Lower lobe of right lung (tissue), 2 donors: Measurements from ENCODE around the gene STIM1. TPM values are rescaled to one million over a fixed set of nuclear protein-coding genes. Genes with fewer than 3 reads are reported as not detected.

Experiments
- ATAC-seq, 2 donors: fragments of 200-7000 bp; cut with Tn5 transposase; one replicate each; pipeline ENCODE4 v1.9.1; 2020 to 2022; ENCODE audit warnings: mild to moderate bottlenecking in 2 of 2, moderate library complexity in 2 of 2
- DNase-seq: peaks from one replicate; pipeline ENCODE4 v3.0.0-alpha.2; 2020
- H3K27ac ChIP-seq: fragments of 200-600 bp; one replicate; pipeline ENCODE4 v1.8.0; 2022
- H3K27me3 ChIP-seq: fragments of 200-600 bp; one replicate; pipeline ENCODE4 v1.8.0; 2022; ENCODE audit warnings: low read depth
- H3K36me3 ChIP-seq: fragments of 200-600 bp; one replicate; pipeline ENCODE4 v1.8.0; 2022; ENCODE audit warnings: mild to moderate bottlenecking
- H3K4me1 ChIP-seq: fragments of 200-600 bp; one replicate; pipeline ENCODE4 v1.8.0; 2022
- H3K4me3 ChIP-seq: fragments of 200-600 bp; one replicate; pipeline ENCODE4 v1.8.0; 2022; ENCODE audit warnings: mild to moderate bottlenecking
- H3K9me3 ChIP-seq: fragments of 200-600 bp; one replicate; pipeline ENCODE4 v1.8.0; 2022
- intact Hi-C: fragments of 100-400 bp; cut with DNase I; formaldehyde crosslinking; loops from one replicate; pipeline ENCODE4 v1.11.0; 2022
- long read RNA-seq: library from polyadenylated mRNA; unstranded; transcript quantifications from one replicate; pipeline ENCODE4 v2.0.0, GENCODE V29; 2021
- total RNA-seq: library from RNA; stranded (reverse); fragmentation: NEBNext Ultra II Directional; extraction: Animal tissue kit (Norgen Biotek cat#: 25700); gene quantifications from one replicate; pipeline ENCODE4 v1.2.1, GENCODE V29; 2021
- TF ChIP-seq, protein P1 (sequence below): fragments of 200-600 bp; IDR thresholded peaks from one replicate; pipeline ENCODE4 v1.8.0; 2022; ENCODE audit warnings: antibody characterized with exemption, mild to moderate bottlenecking
- donor health status: DM: no; HTN: yes; CAD: no; lungs with severe emphysema.

STIM1 gene
- 59.5 TPM for total RNA-seq
- long read RNA-seq, full-length matches to known transcripts: 23 of 50 reads
- long read RNA-seq, partial matches to known transcripts: 10 of 50 reads
- long read RNA-seq, other reads (novel, unspliced or antisense): 17 of 50 reads

DNA sequence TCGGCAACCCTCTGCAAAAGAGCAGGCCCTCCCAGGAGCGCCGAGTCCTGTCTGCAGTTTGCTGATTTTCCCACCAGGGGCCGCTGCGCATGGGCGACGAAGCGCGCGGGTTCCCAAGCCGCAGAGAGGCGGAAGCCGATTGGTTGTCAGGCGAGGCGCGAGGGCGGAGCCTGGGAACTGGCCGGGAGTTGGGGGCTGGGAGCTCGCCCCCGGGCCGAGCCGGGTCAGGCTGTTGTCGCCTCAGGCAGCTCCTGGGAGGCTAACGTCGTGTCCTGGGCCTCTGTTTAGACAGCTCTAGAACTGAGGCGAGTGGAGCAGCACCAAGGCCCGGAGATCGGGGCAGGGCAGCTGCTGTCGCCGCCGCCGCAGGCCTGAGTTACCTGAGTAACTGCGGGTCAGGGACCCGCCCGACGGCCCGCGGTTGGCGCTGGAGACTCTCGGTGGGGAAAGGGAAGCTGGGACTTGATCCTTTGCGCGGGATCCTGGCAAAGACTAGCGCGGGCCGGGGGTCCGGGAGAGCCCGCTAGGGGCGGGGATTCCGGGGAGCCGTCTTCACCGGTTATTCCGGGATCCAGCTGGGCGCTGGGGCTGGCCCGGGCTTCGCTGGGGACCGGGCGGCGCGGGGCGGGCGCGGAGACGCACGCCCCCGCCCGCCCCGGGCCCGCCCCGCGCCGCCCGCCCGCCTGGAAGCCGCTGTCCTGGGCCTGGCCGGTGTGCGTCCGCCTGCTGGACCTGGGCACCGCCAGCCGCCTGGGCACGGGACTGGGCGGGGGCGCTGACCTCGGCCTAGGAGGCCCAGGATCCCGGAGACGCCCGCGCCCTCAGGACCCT lies at the start of gene STIM1:
Gene STIM1 (plus strand): TSS at position 688 of the 831 bp plus-strand sequence. CDS start 607 bp downstream, outside the sequence.
- H3K4me3 ChIP-seq: peak within 1 kb of the TSS; percentile 92
- H3K9me3 ChIP-seq: no peaks in the 10 kb centered on the region
- ATAC-seq (peak; percentile 96), DNase-seq (peak; percentile 96)
- peak within 1 kb of the TSS; percentile 96 for H3K27ac ChIP-seq
- no peaks in the 10 kb centered on the region for H3K36me3 ChIP-seq
- TF ChIP-seq, protein P1, sequence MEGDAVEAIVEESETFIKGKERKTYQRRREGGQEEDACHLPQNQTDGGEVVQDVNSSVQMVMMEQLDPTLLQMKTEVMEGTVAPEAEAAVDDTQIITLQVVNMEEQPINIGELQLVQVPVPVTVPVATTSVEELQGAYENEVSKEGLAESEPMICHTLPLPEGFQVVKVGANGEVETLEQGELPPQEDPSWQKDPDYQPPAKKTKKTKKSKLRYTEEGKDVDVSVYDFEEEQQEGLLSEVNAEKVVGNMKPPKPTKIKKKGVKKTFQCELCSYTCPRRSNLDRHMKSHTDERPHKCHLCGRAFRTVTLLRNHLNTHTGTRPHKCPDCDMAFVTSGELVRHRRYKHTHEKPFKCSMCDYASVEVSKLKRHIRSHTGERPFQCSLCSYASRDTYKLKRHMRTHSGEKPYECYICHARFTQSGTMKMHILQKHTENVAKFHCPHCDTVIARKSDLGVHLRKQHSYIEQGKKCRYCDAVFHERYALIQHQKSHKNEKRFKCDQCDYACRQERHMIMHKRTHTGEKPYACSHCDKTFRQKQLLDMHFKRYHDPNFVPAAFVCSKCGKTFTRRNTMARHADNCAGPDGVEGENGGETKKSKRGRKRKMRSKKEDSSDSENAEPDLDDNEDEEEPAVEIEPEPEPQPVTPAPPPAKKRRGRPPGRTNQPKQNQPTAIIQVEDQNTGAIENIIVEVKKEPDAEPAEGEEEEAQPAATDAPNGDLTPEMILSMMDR: peak; percentile 98
- intact Hi-C loops: loop anchor here (5.0 kb wide), 1 partner anchor 207 kb away; no protein-coding TSS in a partner anchor
- no peaks in the 10 kb centered on the region for H3K27me3 ChIP-seq
- peaks cover 54% of the 10 kb centered on the region for H3K4me1 ChIP-seq

DNA sequence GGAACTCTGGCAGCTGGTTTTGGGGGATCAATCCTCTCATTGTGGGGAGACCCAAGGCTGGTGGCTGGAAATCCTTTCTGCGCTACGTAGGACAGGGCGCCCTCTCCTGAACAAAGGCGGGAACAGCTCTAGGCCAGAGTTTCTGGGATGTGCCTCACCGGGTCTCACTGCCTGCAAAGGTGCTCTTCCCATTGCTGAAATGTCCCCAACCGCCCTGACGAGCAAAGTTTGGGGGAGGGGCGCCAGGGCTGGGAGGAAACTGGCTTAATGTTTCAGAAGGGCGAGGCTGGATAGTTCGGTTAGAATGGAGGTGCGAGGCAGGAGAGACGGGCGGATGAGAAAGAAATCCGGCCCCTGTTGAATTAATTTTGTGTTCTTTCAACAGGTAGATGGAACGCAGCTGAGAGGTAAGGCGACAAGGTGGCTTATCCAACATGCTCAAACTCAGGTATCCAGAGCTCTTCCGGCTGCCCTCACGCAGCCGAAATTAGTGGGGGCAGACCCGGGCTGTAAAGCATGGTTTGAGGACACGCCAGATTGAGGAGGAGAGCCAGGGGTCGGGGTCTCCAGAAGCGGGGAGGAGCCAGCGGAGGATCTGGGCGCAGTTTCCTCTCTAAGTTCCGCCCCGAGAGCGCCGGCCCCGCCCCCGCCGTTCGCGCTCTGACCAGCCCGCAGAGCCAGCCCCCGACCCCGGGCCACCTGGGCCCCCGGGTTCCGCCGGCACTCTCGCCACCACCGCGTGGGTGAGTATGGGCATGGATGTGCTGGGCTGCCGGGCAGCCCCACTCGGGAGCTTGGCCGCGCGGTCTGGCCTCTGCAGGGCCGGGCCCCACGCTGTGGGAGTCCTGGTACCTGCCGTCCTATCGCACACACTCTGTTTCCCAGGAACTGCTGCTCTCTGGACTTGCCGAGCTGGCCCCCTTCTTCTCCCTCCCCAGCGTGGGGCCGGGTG lies 47.3 kb upstream of the STIM1 start, which contains the start of gene PGAP2:
Gene PGAP2 (plus strand): TSS at position 652 of the 952 bp plus-strand sequence. CDS start 2,700 bp downstream, outside the sequence.
- TF ChIP-seq, protein P1: peak; percentile 75

DNA sequence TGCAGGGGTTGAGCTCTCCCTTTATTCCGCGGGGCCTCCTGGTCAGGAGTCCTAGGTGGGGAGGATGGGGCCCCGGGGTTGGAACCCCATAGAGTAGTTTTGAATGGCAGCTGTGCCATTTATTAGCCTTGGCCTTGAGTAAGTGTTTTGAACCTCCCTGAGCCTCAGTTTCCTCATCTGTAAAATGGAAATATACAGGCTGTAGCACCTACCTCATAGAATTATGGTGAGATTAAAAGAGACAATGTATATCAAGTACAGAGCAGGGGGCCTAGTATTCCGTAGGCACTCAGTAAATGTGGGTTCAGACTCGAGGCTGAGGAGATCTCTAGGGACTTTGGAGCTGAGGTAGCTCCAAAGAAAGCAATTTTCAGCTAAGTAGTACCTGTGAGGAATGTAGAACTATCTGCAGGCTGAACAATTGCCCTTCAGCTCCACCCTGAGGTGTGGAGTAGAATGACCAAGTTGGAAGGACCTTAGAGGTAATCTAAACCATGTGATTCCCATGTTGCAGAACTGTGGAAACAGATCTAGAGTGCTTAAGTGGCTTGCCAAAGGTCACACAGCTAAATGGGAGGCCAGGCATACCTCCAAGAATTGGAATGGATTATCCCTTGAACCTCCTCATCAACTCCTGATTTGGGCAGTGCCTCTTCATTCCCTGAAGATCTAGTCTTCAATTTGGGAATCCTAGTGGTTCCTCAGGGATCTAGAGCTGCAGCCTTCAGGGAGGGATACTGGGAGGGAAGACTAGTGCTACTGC lies 46.4 kb upstream of the STIM1 start:
- peaks cover 11% of the 10 kb centered on the region for H3K4me1 ChIP-seq
- H3K4me3 ChIP-seq: peak overlapping the region; percentile 72
- DNase-seq: no peak
- peak overlapping the region; percentile 80 for H3K27ac ChIP-seq
- H3K36me3 ChIP-seq: no peaks in the 10 kb centered on the region
- no peaks in the 10 kb centered on the region for H3K27me3 ChIP-seq
- no peaks in the 10 kb centered on the region for H3K9me3 ChIP-seq
- intact Hi-C loops: no loop called here
- peak; percentile 88 to 89 for ATAC-seq
- TF ChIP-seq, protein P1: peak; percentile 39

More for the DNA sequence above, 47.3 kb upstream of the STIM1 start, which contains the start of gene PGAP2:
- Histone ChIP-seq H3K36me3 (no peaks in the 10 kb centered on the region), H3K4me1 (peaks cover 11% of the 10 kb centered on the region), H3K9me3 (no peaks in the 10 kb centered on the region), H3K27ac (peak within 1 kb of the TSS; percentile 80), H3K27me3 (no peaks in the 10 kb centered on the region), H3K4me3 (peak within 1 kb of the TSS; percentile 72)
- ATAC-seq (peak; percentile 87 to 93), DNase-seq (peak; percentile 83)
- intact Hi-C loops: no loop called here

DNA sequence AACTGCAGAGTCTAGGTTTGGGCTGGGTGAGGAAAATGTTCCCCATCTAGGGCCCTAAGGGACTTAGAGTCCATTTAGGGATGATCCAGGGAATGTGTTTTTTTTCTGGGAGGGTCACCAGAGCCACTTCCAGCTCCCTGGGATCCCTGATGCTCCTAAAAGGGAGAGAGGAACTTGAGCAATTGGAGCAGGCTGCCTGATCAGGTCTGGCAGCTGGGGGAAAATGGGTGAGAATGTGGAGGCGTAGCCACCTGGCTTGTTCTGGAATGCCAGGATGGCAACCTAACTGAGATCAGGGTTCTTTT lies 45.9 kb upstream of the STIM1 start:
- Histone ChIP-seq H3K27me3 (no peaks in the 10 kb centered on the region), H3K27ac (no peak overlapping the region), H3K4me3 (no peak overlapping the region), H3K36me3 (no peaks in the 10 kb centered on the region), H3K9me3 (no peaks in the 10 kb centered on the region), H3K4me1 (peaks cover 11% of the 10 kb centered on the region)
- intact Hi-C loops: no loop called here
- DNase-seq (no peak), ATAC-seq (no peak)
- TF ChIP-seq, protein P1: no peak

DNA sequence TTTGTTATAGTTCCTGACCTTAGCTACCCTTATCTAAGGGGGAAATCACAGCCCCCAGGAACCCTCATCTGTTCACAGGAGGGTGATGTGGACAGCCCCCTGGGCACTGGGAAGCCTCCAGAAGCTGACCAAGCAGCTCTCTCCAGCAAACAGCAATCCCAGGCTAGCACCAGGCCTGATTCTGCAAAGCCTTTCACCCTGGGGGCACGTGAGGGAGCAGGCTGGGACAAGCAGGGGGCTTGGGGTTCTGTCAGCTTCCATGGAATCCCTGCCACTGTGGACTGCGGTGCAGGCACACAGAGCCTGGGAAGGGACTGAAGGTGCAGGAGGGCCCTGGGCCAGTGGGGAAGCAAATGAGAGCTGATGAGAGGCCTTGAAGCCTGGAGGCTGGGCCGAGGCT lies 45.0 kb upstream of the STIM1 start:
- intact Hi-C loops: no loop called here
- Histone ChIP-seq H3K9me3 (no peaks in the 10 kb centered on the region), H3K4me1 (peaks cover 11% of the 10 kb centered on the region), H3K27me3 (no peaks in the 10 kb centered on the region), H3K27ac (no peak overlapping the region), H3K4me3 (no peak overlapping the region), H3K36me3 (no peaks in the 10 kb centered on the region)
- no peak for DNase-seq
- TF ChIP-seq, protein P1: no peak
- no peak for ATAC-seq
